Thyroid gland (tissue), 4 donors: ENCODE data around the gene PPM1H.

Source experiments
- POLR2A ChIP-seq, 2 donors: fragments of 450-650 bp; IDR thresholded peaks; one replicate each; pipeline ENCODE4 v1.6.1; 2017; ENCODE audit warnings: antibody characterized with exemption in 2 of 2, mild to moderate bottlenecking in 2 of 2, moderate library complexity in 1 of 2
- TF ChIP-seq, protein P1 (sequence below), 6 experiments: fragments of 200-600 bp in 3 of 6; fragments of 450-650 bp in 3 of 6; sonication (generic) in 3 of 6; IDR thresholded peaks; one replicate each; pipeline ENCODE4 v1.5.1; 2016 to 2019; ENCODE audit warnings: antibody characterized with exemption in 6 of 6, mild to moderate bottlenecking in 2 of 6, inconsistent platforms in 1 of 6, moderate library complexity in 1 of 6

DNA sequence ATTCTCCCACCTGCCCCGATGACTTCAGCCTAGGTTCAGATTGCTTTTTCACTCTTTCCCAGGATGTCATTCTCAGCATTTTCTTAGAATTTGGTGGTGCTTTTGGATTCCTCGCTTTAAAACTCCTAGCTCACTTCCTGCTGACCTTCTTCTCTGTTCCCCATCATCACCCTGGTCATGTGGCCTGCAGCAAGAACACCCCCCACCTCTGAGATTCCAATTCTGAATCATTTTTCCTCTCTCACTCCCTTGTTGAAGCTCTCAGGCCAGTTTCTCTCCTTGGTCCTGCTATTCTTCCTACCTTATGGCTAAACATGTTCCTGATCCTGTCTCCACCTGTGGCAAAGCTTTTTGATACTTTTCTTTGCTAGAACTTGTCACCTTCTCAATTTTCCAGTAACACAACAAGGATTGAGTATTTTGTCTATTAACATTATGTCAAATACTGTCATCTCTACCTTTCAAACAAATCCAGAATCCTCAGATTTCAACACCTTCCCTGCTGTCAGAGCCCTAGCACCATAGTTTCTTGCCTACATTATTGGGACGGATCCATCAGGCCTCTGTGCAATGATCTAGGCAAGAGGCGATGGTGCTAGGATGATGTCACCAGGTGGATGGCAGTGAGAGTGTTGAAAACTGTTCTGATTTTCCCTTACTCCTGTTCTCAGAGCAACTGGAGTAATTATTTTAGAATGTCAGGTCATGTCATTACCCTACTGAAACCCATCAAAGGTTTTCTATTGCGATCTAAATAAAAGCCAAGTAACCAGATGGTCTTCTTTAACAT is 234.7 kb downstream of the PPM1H start:
- no peak for TF ChIP-seq POLR2A (IDR thresholded peaks at IDR 0.05)
- TF ChIP-seq, protein P1, sequence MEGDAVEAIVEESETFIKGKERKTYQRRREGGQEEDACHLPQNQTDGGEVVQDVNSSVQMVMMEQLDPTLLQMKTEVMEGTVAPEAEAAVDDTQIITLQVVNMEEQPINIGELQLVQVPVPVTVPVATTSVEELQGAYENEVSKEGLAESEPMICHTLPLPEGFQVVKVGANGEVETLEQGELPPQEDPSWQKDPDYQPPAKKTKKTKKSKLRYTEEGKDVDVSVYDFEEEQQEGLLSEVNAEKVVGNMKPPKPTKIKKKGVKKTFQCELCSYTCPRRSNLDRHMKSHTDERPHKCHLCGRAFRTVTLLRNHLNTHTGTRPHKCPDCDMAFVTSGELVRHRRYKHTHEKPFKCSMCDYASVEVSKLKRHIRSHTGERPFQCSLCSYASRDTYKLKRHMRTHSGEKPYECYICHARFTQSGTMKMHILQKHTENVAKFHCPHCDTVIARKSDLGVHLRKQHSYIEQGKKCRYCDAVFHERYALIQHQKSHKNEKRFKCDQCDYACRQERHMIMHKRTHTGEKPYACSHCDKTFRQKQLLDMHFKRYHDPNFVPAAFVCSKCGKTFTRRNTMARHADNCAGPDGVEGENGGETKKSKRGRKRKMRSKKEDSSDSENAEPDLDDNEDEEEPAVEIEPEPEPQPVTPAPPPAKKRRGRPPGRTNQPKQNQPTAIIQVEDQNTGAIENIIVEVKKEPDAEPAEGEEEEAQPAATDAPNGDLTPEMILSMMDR (IDR thresholded peaks at IDR 0.05), result no peak
